Glomerular endothelial cell (primary cell): Measurements from ENCODE around the gene BAMBI. TPM values are rescaled to one million over a fixed set of nuclear protein-coding genes. Genes with fewer than 3 reads are reported as not detected.

ENCODE experiments used
- DNase-seq: peaks from one replicate; pipeline ENCODE4 v3.0.0-alpha.2; 2011; ENCODE audit warnings: low read depth, low spot score; ENCODE audit errors: extremely low read depth
- total RNA-seq: library from RNA; depleted of rRNA; stranded (reverse); fragments of >200 nt; gene quantifications from 2 replicates; pipeline ENCODE4 v1.2.3, GENCODE V29; 2015

BAMBI gene
- total RNA-seq, 1 donor from 2014 or later, result 6.8 TPM

- DNase-seq, result no peak
Measured at GRCh38 chr10:28669227-28670173, 7.8 kb upstream of the BAMBI start.

- DNase-seq, result no peak
Measured at GRCh38 chr10:28674782-28675181, 2.5 kb upstream of the BAMBI start.

GRCh38 chr10:28676326-28676967 lies 874 bp upstream of the BAMBI start:
- no peak for DNase-seq

- DNase-seq, result no peak
Measured at GRCh38 chr10:28677888-28678686, 766 bp downstream of the BAMBI start.

- DNase-seq, result no peak
Measured at GRCh38 chr10:28678687-28679457, 1.6 kb downstream of the BAMBI start.

GRCh38 chr10:28679581-28680357 lies 2.4 kb downstream of the BAMBI start:
- no peak for DNase-seq

- DNase-seq, result no peak
Measured at GRCh38 chr10:28680358-28680752, 3.0 kb downstream of the BAMBI start.

- no peak for DNase-seq
Measured at GRCh38 chr10:28681291-28681763, 4.0 kb downstream of the BAMBI start.

- no peak for DNase-seq
Measured at GRCh38 chr10:28681928-28682750, 4.8 kb downstream of the BAMBI start.

GRCh38 chr10:28684157-28684985 lies 7.0 kb downstream of the BAMBI start:
- DNase-seq, result no peak

- no peak for DNase-seq
Measured at GRCh38 chr10:28684986-28685580, 7.8 kb downstream of the BAMBI start.

GRCh38 chr10:28685717-28686116 lies 8.4 kb downstream of the BAMBI start:
- no peak for DNase-seq

GRCh38 chr10:28686835-28687682 lies 9.7 kb downstream of the BAMBI start:
- DNase-seq, result no peak

GRCh38 chr10:28687683-28688001 lies 10.3 kb downstream of the BAMBI start:
- DNase-seq, result no peak

GRCh38 chr10:28690545-28690944 lies 13.2 kb downstream of the BAMBI start:
- DNase-seq, result no peak

- DNase-seq, result no peak
Measured at GRCh38 chr10:28691187-28691694, 13.9 kb downstream of the BAMBI start.
